Testis (tissue), 3 donors: ENCODE results near the gene KLHL26. TPM values are rescaled to one million over a fixed set of nuclear protein-coding genes. Genes with fewer than 3 reads are reported as not detected.

Source experiments
- DNase-seq: peaks from one replicate; pipeline ENCODE4 v3.0.0-alpha.2; 2019
- H3K27ac ChIP-seq, 2 donors: fragments of 200-600 bp; sonication (generic); one replicate each; pipeline ENCODE4 v1.5.1; 2019
- H3K27me3 ChIP-seq: fragments of 200-600 bp; sonication (generic); one replicate; pipeline ENCODE4 v1.5.1; 2019
- H3K36me3 ChIP-seq: fragments of 200-600 bp; sonication (generic); one replicate; pipeline ENCODE4 v1.5.1; 2017; ENCODE audit warnings: low read depth; ENCODE audit errors: missing control alignments
- H3K4me1 ChIP-seq: fragments of 200-600 bp; sonication (generic); one replicate; pipeline ENCODE4 v1.5.1; 2019
- H3K4me3 ChIP-seq, 2 donors: fragments of 200-600 bp; sonication (generic); one replicate each; pipeline ENCODE4 v1.5.1; 2017 to 2019
- H3K9me3 ChIP-seq: fragments of 200-600 bp; sonication (generic); one replicate; pipeline ENCODE4 v1.5.1; 2017
- CTCF ChIP-seq, 3 experiments: fragments of 450-650 bp in 2 of 3; fragments of 200-600 bp in 1 of 3; sonication (generic) in 1 of 3; IDR thresholded peaks; one replicate each; pipeline ENCODE4 v1.5.1; 2016 to 2019; ENCODE audit warnings: antibody characterized with exemption in 3 of 3, mild to moderate bottlenecking in 2 of 3, moderate library complexity in 1 of 3
- POLR2A ChIP-seq: fragments of 450-650 bp; IDR thresholded peaks from one replicate; pipeline ENCODE4 v1.6.1; 2017; ENCODE audit warnings: antibody characterized with exemption, mild to moderate bottlenecking, moderate library complexity
- WGBS, 2 donors: methylation state at CpG; one replicate each; pipeline ENCODE4 v1.1.5; 2018; 5-methylcytosine and 5-hydroxymethylcytosine counted together
- intact Hi-C: fragments of 100-400 bp; cut with DNase I; formaldehyde crosslinking; loops from one replicate; pipeline ENCODE4 v1.15.1; 2023; ENCODE audit warnings: low total_unique reads
- polyA plus RNA-seq: library from polyadenylated mRNA; stranded (reverse); fragments of 350-450 nt; fragmentation: Illumina TruSeq; extraction: RNeasy Lipid Tissue Mini Kit (QIAGEN cat#74804); gene quantifications from one replicate; pipeline ENCODE4 v1.2.3, GENCODE V29; 2014; ENCODE audit warnings: low read depth, low replicate concordance; ENCODE audit not compliant: insufficient read depth
- total RNA-seq, 2 donors: library from RNA; depleted of rRNA; stranded (reverse); fragments of >200 nt; gene quantifications; one replicate each; pipeline ENCODE4 v1.2.3, GENCODE V29; 2016

Gene KLHL26
- total and polyA plus RNA-seq, 3 donors from 2014 or later: 10.6 to 32.3 (median 16.5) TPM

DNA sequence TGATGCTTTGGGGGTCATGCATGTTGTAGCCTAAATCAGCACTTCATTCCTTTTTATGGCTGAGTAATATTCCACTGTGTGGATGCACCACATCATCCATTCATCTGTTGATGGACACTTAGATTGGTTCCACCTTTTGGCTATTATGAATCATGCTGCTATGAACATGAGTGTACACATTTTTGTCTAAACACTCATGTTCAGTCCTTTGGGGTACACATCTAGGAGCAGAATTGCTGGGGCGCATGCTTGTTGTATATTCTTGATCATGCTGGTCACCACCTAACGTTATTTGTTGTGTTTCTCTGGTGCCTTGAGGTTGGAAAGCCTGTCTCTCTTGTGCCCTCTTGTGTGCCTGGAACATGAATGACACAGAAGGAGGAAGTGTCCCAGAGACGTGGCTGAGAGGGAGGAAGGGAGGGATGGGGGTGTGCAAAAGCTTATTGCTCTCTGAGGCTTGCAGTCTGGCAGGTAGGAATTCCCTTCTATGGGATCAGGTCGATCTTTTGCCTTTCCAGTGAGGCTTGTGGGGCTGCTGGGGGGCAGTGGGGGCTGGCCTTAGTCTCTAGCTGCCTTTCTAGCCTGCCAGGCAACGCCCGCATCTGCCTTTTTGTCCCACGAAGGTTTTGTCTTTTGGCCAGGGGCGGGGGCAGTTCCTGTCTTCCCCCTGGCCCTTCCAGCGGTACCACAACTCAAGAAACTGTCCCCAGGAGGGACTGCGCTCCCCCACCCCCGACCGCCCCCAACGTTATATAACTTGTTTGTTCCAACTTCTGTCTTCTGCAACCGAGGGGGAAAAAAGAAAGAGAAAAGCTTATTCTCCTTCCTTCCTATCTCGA is 7.6 kb downstream of the KLHL26 start:
- intact Hi-C loops: no loop called here
- Histone ChIP-seq H3K9me3 (no peaks in the 10 kb centered on the region), H3K36me3 (no peaks in the 10 kb centered on the region), H3K27me3 (no peaks in the 10 kb centered on the region), H3K4me3 (no peak overlapping the region), H3K27ac (no peak overlapping the region), H3K4me1 (peaks cover 17% of the 10 kb centered on the region)
- no peak for TF ChIP-seq POLR2A
- TF ChIP-seq CTCF (IDR thresholded peaks at IDR 0.05): no peak
- DNase-seq: no peak
- WGBS, 2 donors: 73 to 86% methylated on average over 15 of the region's 15 CpGs

GRCh38 chr19:18645035-18645511 is 8.2 kb downstream of the KLHL26 start:
- H3K4me1 ChIP-seq: peaks cover 23% of the 10 kb centered on the region
- H3K9me3 ChIP-seq: no peaks in the 10 kb centered on the region
- no peaks in the 10 kb centered on the region for H3K27me3 ChIP-seq
- H3K27ac ChIP-seq: no peak overlapping the region
- TF ChIP-seq POLR2A (no peak), CTCF (IDR thresholded peaks at IDR 0.05) (no peak)
- 80 to 86% methylated on average over 11 to 13 of the region's 13 CpGs for WGBS, 2 donors
- no peaks in the 10 kb centered on the region for H3K36me3 ChIP-seq
- intact Hi-C loops: no loop called here
- DNase-seq: no peak
- no peak overlapping the region for H3K4me3 ChIP-seq

- H3K27me3 ChIP-seq: no peaks in the 10 kb centered on the region
- H3K36me3 ChIP-seq: no peaks in the 10 kb centered on the region
- DNase-seq: no peak
Observed at GRCh38 chr19:18646535-18647370, 9.9 kb downstream of the KLHL26 start.

GRCh38 chr19:18647371-18647767 is 10.5 kb downstream of the KLHL26 start:
- Histone ChIP-seq H3K9me3 (no peaks in the 10 kb centered on the region), H3K27me3 (no peaks in the 10 kb centered on the region), H3K36me3 (no peaks in the 10 kb centered on the region), H3K4me3 (no peak overlapping the region), H3K4me1 (peaks cover 32% of the 10 kb centered on the region), H3K27ac (peak overlapping the region in 1 of 2 donors; percentile 10)
- 44 to 77% methylated on average over 1 of the region's 1 CpG for WGBS, 2 donors
- DNase-seq: no peak
- intact Hi-C loops: no loop called here
- TF ChIP-seq CTCF (IDR thresholded peaks at IDR 0.05) (no peak), POLR2A (no peak)

More at GRCh38 chr19:18646535-18647370, 9.9 kb downstream of the KLHL26 start:
- WGBS, 2 donors: 79 to 84% methylated on average over 30 to 34 of the region's 34 CpGs
- intact Hi-C loops: no loop called here
- no peak for TF ChIP-seq POLR2A
- TF ChIP-seq CTCF (IDR thresholded peaks at IDR 0.05): no peak
- peaks cover 32% of the 10 kb centered on the region for H3K4me1 ChIP-seq
- H3K4me3 ChIP-seq: no peak overlapping the region
- no peak overlapping the region for H3K27ac ChIP-seq
- no peaks in the 10 kb centered on the region for H3K9me3 ChIP-seq
